Parathyroid adenoma (tissue), 2 donors: ENCODE data around the gene PACRG.

ENCODE experiments used
- H2AFZ ChIP-seq: fragments of 300-600 bp; sonication (generic); one replicate; pipeline ENCODE4 v1.7.0; 2017; ENCODE audit warnings: antibody characterized with exemption, mild to moderate bottlenecking
- H3K27ac ChIP-seq: fragments of 300-600 bp; sonication (generic); one replicate; pipeline ENCODE4 v1.7.0; 2017
- H3K27me3 ChIP-seq: fragments of 300-600 bp; sonication (generic); one replicate; pipeline ENCODE4 v1.7.0; 2017; ENCODE audit warnings: low read length; ENCODE audit not compliant: control insufficient read depth, insufficient read depth
- H3K36me3 ChIP-seq: fragments of 300-600 bp; sonication (generic); one replicate; pipeline ENCODE4 v1.7.0; 2017; ENCODE audit warnings: low read length; ENCODE audit not compliant: control insufficient read depth, insufficient read depth
- H3K4me1 ChIP-seq: fragments of 300-600 bp; sonication (generic); one replicate; pipeline ENCODE4 v1.7.0; 2017; ENCODE audit warnings: control low read depth
- H3K4me2 ChIP-seq: fragments of 300-600 bp; sonication (generic); one replicate; pipeline ENCODE4 v1.7.0; 2017; ENCODE audit warnings: low read length
- H3K4me3 ChIP-seq: fragments of 300-600 bp; sonication (generic); one replicate; pipeline ENCODE4 v1.7.0; 2017; ENCODE audit warnings: low read depth, low read length
- H3K79me2 ChIP-seq: fragments of 300-600 bp; sonication (generic); one replicate; pipeline ENCODE4 v1.7.0; 2017; ENCODE audit warnings: control low read depth
- H3K9ac ChIP-seq: fragments of 300-600 bp; sonication (generic); one replicate; pipeline ENCODE4 v1.7.0; 2017; ENCODE audit warnings: mild to moderate bottlenecking
- H3K9me3 ChIP-seq: fragments of 300-600 bp; sonication (generic); one replicate; pipeline ENCODE4 v1.7.0; 2017; ENCODE audit warnings: low read length; ENCODE audit not compliant: control insufficient read depth
- TF ChIP-seq, protein P1 (sequence below): fragments of 300-600 bp; sonication (generic); IDR thresholded peaks from one replicate; pipeline ENCODE4 v1.7.0; 2017; ENCODE audit warnings: antibody characterized with exemption, mild to moderate bottlenecking
- donor health status: primary hyperparathyroidism.

PACRG gene

DNA sequence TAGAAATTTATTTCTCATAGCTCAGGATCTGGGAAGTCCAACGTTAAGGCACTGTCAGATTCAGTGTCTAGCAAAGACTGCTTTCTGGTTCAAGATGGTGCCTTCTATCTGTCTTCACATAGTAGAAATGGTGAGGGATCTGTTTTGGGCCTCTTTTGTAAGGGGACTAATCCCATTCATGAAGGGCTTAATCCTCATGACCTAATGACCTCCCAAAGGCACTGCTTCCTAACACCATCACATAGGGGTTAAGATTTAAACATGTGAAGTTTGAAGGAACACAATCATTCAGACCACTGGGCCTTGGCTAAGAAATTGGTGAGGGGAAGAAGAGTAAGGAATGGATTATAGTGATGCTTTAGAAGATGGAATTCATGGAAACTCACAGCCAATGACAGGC is 237.6 kb downstream of the PACRG start:
- TF ChIP-seq, protein P1, sequence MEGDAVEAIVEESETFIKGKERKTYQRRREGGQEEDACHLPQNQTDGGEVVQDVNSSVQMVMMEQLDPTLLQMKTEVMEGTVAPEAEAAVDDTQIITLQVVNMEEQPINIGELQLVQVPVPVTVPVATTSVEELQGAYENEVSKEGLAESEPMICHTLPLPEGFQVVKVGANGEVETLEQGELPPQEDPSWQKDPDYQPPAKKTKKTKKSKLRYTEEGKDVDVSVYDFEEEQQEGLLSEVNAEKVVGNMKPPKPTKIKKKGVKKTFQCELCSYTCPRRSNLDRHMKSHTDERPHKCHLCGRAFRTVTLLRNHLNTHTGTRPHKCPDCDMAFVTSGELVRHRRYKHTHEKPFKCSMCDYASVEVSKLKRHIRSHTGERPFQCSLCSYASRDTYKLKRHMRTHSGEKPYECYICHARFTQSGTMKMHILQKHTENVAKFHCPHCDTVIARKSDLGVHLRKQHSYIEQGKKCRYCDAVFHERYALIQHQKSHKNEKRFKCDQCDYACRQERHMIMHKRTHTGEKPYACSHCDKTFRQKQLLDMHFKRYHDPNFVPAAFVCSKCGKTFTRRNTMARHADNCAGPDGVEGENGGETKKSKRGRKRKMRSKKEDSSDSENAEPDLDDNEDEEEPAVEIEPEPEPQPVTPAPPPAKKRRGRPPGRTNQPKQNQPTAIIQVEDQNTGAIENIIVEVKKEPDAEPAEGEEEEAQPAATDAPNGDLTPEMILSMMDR, result no peak
- Histone ChIP-seq H3K79me2 (no peaks in the 10 kb centered on the region), H3K4me1 (no peaks in the 10 kb centered on the region), H3K4me3 (no peak overlapping the region), H3K27me3 (no peaks in the 10 kb centered on the region), H3K4me2 (no peak overlapping the region), H3K36me3 (no peaks in the 10 kb centered on the region), H2AFZ (no peak overlapping the region), H3K9ac (no peak overlapping the region), H3K27ac (no peak overlapping the region), H3K9me3 (no peaks in the 10 kb centered on the region)

DNA sequence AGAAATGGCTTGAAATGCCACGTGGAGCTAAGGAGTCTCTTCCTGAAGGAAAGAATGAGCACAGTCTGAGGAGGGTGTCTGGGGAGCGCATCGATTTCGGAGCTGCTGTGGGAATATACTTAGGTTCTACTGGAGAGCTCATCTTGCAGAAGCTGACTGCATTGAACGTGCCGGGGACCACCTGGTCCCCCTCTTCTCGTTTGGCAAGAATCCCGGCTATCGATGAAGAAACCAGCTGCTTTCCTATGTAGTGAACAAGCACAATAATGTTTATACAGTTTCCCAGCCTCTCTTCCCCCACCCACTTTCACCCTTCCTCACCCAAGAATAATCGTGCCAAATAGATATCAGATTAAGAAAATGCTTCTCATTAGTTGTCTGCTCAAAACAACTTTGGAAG is 242.5 kb downstream of the PACRG start:
- H3K9ac ChIP-seq, result no peak overlapping the region
- no peak overlapping the region for H3K4me2 ChIP-seq
- H3K9me3 ChIP-seq, result no peaks in the 10 kb centered on the region
- no peak overlapping the region for H3K27ac ChIP-seq
- H3K4me3 ChIP-seq, result no peak overlapping the region
- H2AFZ ChIP-seq, result no peak overlapping the region
- no peaks in the 10 kb centered on the region for H3K4me1 ChIP-seq
- TF ChIP-seq, protein P1, result no peak
- H3K27me3 ChIP-seq, result no peaks in the 10 kb centered on the region
- H3K36me3 ChIP-seq, result no peaks in the 10 kb centered on the region
- no peaks in the 10 kb centered on the region for H3K79me2 ChIP-seq

DNA sequence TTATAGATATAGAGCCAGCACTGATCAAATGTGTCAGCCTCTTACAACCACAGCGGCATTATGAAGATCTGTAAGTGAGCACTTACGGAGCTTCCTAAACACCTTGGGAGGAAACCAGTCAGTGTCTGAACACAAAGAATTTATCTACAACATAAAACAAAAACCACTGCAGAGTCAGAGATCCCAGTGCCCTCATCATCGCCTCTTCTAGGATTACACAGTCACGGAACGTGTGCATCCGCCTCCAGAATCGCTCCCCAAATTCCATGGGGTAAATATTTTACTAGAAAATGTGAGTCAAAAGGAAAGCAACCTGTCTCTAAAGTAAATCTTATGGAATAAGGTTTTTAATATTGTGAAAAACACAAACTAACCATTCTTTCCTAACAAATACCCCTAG is 243.6 kb downstream of the PACRG start:
- TF ChIP-seq, protein P1, result no peak
- H3K9me3 ChIP-seq, result no peaks in the 10 kb centered on the region
- H3K79me2 ChIP-seq, result no peaks in the 10 kb centered on the region
- no peak overlapping the region for H3K27ac ChIP-seq
- no peak overlapping the region for H3K4me2 ChIP-seq
- no peaks in the 10 kb centered on the region for H3K4me1 ChIP-seq
- H3K4me3 ChIP-seq, result no peak overlapping the region
- H2AFZ ChIP-seq, result no peak overlapping the region
- no peak overlapping the region for H3K9ac ChIP-seq
- H3K36me3 ChIP-seq, result no peaks in the 10 kb centered on the region
- no peaks in the 10 kb centered on the region for H3K27me3 ChIP-seq

DNA sequence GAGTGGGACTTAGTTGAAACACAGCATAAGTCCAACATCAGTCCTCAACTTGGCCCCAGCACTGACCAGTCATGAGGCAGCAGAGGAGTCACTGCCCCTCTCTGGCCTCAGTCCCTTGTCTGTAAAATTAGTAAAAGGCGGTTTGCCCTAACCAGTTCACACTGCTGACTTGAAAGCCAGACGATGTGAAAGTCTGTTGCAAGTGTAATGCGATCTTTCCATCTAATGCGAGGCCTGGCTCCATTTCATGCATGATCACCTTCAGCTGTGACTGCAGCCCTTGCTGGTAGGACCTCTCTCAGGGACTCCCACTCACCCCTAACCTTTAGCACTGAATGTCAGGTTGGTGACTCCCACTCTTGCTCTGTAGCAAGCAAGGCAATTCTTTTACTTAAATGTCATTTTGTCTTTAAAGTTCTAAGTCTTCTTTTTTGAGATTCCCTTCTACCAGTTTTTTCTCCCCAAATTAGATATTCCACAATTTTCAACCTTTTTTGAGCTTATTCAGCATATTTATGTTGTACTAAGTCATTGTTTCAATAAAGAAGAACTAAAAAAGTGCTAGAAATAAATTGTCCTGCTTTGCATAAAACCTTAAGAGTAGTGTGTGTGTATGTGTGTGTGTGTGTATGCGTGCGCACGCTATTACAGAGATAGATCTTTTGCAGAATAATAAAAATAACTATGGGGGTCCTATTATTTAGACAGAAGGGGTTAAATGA is 245.5 kb downstream of the PACRG start:
- Histone ChIP-seq H3K4me2 (no peak overlapping the region), H3K79me2 (no peaks in the 10 kb centered on the region), H3K4me1 (no peaks in the 10 kb centered on the region), H3K27me3 (no peaks in the 10 kb centered on the region), H3K4me3 (no peak overlapping the region), H3K9me3 (no peaks in the 10 kb centered on the region), H3K36me3 (no peaks in the 10 kb centered on the region), H2AFZ (no peak overlapping the region), H3K27ac (no peak overlapping the region), H3K9ac (no peak overlapping the region)
- TF ChIP-seq, protein P1, result no peak

DNA sequence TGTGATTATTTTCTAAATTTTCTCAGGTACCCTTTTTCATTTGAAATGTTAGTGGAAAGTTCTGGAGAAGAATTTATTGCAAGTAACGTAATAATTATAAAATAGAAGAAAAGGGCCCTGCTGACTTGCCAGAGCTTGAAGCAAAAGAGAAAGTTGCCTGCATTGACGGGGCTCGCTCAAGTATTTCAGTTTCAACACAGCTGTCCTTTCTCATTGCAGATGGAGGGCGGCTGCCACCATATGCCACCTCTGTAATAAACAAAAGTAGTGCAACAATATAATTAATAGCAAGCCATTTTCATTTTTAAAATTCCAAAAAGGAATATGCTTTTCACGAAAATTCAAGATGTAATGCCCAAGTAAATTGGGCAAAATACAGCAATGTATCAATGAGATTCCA is 246.2 kb downstream of the PACRG start:
- H3K9me3 ChIP-seq, result no peaks in the 10 kb centered on the region
- no peak overlapping the region for H2AFZ ChIP-seq
- H3K36me3 ChIP-seq, result no peaks in the 10 kb centered on the region
- no peak overlapping the region for H3K4me2 ChIP-seq
- H3K4me3 ChIP-seq, result no peak overlapping the region
- no peaks in the 10 kb centered on the region for H3K4me1 ChIP-seq
- no peaks in the 10 kb centered on the region for H3K27me3 ChIP-seq
- no peaks in the 10 kb centered on the region for H3K79me2 ChIP-seq
- TF ChIP-seq, protein P1, result no peak
- no peak overlapping the region for H3K9ac ChIP-seq
- H3K27ac ChIP-seq, result no peak overlapping the region
